Thymus (tissue), 11 donors: ENCODE results near the gene C13orf46. TPM values are rescaled to one million over a fixed set of nuclear protein-coding genes. Genes with fewer than 3 reads are reported as not detected.

Experiments
- DNase-seq, 9 donors: peaks; one replicate each; pipeline ENCODE4 v3.0.0-alpha.2; 2013; ENCODE audit warnings: low spot score in 9 of 9, low read depth in 6 of 9, missing footprints in 1 of 9
- H3K27ac ChIP-seq, 2 donors: one replicate each; pipeline ENCODE4 v1.5.1; 2013; ENCODE audit warnings: control low read depth in 1 of 2, low read depth in 1 of 2, low read length in 1 of 2, mild to moderate bottlenecking in 1 of 2, moderate library complexity in 1 of 2
- H3K27me3 ChIP-seq, 2 donors: one replicate each; pipeline ENCODE4 v1.5.1; 2013; ENCODE audit warnings: low read length in 1 of 2; ENCODE audit not compliant: control insufficient read depth in 2 of 2, insufficient read depth in 1 of 2
- H3K36me3 ChIP-seq, 2 donors: one replicate each; pipeline ENCODE4 v1.5.1; 2013; ENCODE audit warnings: low read length in 1 of 2, mild to moderate bottlenecking in 1 of 2, moderate library complexity in 1 of 2; ENCODE audit not compliant: control insufficient read depth in 2 of 2, insufficient read depth in 2 of 2
- H3K4me1 ChIP-seq, 2 donors: one replicate each; pipeline ENCODE4 v1.5.1; 2013; ENCODE audit warnings: low read length in 2 of 2; ENCODE audit not compliant: control insufficient read depth in 2 of 2, insufficient read depth in 2 of 2
- H3K4me3 ChIP-seq, 2 donors: one replicate each; pipeline ENCODE4 v1.5.1; 2013; ENCODE audit warnings: low read length in 2 of 2, control low read depth in 1 of 2, mild to moderate bottlenecking in 1 of 2
- H3K9me3 ChIP-seq, 2 donors: one replicate each; pipeline ENCODE4 v1.5.1; 2013; ENCODE audit warnings: low read length in 1 of 2, mild to moderate bottlenecking in 1 of 2; ENCODE audit not compliant: control insufficient read depth in 2 of 2, insufficient read depth in 1 of 2
- WGBS: extraction: QIAGEN DNeasy Blood & Tissue Kit; methylation state at CpG from one replicate; pipeline ENCODE4 v1.1.7; 2013; 5-methylcytosine and 5-hydroxymethylcytosine counted together
- polyA plus RNA-seq: library from polyadenylated mRNA; stranded (reverse); fragments of 200-250 nt; gene quantifications from one replicate; pipeline ENCODE4 v1.2.3, GENCODE V29; 2013
- total RNA-seq: library from RNA; stranded (reverse); fragments of 120-200 nt; gene quantifications from one replicate; pipeline ENCODE4 v1.2.4, GENCODE V29; 2013
- donor health status: healthy.

C13orf46 gene
- total and polyA plus RNA-seq, 2 donors: 0.05 to 1.1 TPM

GRCh38 chr13:113931841-113932459, 41.9 kb downstream of the C13orf46 start:
- peaks cover 0 to 1% of the 10 kb centered on the region in 2 donors for H3K9me3 ChIP-seq
- H3K27me3 ChIP-seq: peaks cover 0 to 39% of the 10 kb centered on the region in 2 donors
- WGBS: 95% methylated on average over 16 of the region's 16 CpGs
- no peaks in the 10 kb centered on the region for H3K36me3 ChIP-seq
- DNase-seq: no peak
- H3K4me3 ChIP-seq: no peak overlapping the region
- no peak overlapping the region for H3K27ac ChIP-seq
- no peaks in the 10 kb centered on the region for H3K4me1 ChIP-seq

DNA sequence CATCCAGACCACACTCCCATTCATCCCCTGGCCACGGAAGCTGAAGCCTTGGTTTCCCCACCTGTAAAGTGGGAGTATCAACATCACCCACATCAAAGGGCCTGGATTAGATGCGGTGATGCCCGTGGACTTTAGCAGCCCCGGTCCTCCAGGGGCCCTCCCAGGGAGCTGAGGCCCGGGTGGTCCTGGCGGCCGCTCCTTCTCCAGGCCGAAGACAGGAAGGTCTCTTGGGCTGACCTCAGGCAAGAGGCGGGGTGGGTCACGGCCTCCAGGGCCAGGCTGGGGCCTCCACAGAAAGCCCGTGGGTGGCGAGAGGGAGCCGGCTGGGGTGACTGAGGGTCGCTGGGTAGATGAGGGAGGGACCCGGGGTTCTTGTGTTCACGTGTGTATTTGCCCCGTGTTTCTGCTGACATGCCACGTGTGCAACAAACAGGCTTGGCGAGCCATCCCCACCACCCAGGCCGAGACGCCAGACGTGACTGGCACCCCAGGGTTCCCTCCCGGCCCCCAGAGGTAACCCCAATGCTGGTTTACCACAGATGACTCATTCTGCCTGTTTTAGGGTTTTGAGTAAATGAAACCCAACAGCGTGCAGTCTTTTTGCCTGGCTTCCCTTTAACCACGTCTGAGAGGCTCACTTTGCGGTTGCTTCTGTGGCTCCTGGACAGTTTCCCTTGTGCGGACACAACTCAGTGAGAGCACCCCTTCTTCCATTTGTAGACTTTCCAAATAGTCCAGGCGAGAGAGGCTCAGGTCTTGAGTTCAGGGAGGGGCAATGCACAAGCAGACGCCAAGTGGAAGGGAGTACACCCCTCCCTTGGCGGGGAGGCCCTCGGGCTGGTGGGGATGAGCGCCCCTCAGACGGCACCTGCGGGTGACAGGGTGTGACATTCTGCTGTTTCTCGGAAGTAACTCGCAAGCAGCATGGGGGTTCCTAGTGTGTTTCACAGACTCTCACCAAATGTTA, 42.9 kb downstream of the C13orf46 start:
- H3K27ac ChIP-seq: no peak overlapping the region
- H3K36me3 ChIP-seq: no peaks in the 10 kb centered on the region
- WGBS: 88% methylated on average over 36 of the region's 36 CpGs
- no peaks in the 10 kb centered on the region for H3K4me1 ChIP-seq
- no peak for DNase-seq
- peaks cover 0 to 34% of the 10 kb centered on the region in 2 donors for H3K27me3 ChIP-seq
- peaks cover 0 to 1% of the 10 kb centered on the region in 2 donors for H3K9me3 ChIP-seq
- no peak overlapping the region for H3K4me3 ChIP-seq

DNA sequence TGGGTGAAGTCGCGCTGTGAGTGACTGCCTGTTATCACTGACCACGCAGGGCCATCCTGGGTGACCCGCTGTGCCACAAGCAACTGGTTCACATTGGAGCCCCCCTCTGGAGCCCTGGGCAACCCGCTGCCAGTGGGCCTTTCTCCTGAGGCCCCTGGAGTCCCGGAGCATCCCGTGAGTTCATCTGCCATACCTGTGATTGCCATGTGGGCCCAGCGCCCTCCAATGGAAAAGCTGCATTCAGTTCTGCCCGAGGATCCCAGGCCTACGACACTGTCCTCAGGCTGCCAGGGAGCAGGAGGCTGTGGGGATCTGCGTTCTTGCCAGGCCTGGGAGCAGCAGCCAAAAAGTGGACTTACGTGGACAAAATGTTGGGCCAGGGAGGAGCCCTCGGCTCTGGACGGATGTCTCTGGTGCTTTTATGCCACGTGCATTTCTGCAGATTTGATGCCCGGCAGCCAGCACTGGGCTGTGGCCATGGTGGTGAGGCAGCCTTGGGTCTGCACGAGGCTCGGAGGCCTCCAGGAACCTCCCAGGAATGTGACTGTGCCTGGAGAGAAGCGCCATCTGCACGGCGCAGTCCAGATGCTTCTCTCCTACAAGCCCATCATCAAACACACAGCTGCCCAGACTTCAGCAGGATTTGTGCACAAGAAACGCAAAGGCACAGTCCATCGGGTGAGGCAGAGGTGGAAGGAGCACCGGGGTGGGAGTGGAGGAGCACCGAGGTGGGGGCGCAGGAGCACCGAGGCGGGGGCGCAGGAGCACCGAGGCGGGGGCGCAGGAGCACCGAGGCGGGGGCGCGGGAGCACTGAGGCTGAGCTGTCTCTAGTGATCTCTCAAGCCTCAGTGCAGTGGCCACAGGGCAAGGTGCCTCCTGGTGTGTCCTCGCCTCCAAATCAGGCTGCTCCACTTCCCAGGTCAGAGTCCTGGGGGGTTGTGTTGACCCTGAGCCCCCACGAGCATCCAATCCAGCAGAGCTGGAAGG, 44.0 kb downstream of the C13orf46 start:
- 96% methylated on average over 38 of the region's 38 CpGs for WGBS
- no peaks in the 10 kb centered on the region for H3K9me3 ChIP-seq
- H3K27me3 ChIP-seq: peaks cover 0 to 28% of the 10 kb centered on the region in 2 donors
- no peaks in the 10 kb centered on the region for H3K4me1 ChIP-seq
- no peaks in the 10 kb centered on the region for H3K36me3 ChIP-seq
- no peak overlapping the region for H3K27ac ChIP-seq
- H3K4me3 ChIP-seq: no peak overlapping the region
- no peak for DNase-seq

DNA sequence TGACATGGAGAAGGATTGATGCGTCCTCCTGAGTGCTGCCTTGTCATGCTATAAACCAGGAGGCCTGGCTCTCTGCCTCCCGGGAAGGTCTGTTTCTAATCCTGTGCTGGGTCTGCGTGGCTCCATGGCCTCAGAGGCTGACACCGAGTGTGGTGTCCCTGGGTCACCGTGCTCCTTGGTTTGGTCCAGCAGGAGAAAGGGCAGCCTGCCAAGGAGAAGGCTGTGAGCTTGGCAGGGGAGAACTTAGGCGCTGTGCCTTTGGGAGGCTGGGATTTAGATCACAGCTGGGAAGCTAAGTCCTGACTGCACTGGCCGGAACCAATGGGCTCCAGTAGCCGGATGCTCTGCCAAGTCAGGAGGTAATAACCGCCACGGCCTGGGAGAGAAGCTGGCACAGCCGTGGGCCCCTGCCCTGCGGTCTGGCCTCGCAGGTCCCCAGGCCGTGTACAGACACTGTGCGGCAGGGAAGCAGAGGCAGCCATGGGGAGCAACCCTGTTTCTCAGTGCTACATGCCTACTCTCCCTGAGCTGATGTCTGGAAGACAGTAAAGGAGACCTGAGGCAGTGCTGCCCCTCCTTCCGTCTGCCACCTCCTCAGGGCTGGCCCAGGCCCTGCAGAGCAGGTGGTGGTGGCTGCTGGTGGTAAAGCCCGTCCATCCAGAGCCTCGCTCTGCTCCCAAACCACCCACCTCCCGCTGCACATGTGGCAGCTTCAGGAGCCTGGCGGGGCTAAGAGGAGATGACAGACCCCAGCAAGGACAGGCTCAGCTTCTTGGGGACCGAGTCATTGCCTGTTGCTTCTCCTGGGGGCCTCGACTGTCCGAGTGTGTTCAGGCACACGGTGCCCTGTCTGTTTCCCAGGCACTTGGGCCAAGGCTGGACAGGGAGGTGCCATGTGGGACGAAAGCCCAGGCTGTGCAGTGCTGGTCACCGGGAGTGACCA, 44.9 kb downstream of the C13orf46 start:
- Histone ChIP-seq H3K27me3 (peaks cover 0 to 20% of the 10 kb centered on the region in 2 donors), H3K9me3 (no peaks in the 10 kb centered on the region), H3K36me3 (no peaks in the 10 kb centered on the region), H3K27ac (no peak overlapping the region), H3K4me3 (no peak overlapping the region), H3K4me1 (no peaks in the 10 kb centered on the region)
- WGBS: 96% methylated on average over 26 of the region's 26 CpGs
- no peak for DNase-seq

DNA sequence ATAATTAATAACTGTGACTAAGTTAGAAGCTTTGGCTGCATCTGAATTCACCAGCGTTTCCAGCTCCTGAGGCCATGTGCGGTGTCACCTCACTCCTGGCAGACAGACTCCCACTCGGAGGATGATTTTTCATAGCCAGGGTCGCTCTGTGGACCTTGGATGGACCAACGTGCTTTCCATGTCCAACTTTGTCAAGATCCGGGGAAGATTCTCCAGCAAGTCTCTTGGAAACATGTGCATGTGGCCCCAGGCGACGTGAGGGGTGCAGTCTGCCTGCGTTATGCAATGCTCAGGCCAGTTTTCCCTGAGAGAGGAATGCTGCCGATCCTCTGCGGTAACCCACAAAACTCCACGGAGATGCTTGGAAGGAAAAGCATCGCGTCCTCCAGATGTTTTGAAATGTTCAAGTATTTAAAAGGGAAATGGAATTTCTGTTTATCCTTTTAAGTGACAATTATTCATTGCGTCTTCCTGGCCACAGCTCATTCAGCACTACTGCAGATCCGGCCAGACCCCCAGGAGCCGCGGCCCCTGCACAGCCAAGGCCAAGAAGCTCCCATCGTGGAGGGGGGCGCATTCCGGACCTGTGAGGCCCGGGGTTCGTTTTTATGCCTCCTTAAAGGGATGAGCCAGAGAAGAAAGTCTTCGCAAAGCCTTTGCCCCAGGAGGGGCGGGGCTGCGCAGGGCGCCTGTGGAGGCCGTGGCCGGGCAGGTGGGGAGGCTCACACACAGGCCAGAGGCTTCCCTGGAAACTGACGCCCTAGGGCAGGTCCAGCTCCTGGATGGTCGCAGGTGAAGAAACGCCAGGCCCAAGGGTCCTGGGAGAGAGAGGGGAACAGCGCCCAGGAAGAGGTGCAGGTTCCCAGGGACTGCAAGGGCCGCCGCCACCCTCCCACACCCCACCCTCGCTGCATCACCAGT, 46.0 kb downstream of the C13orf46 start:
- Histone ChIP-seq H3K27me3 (peaks cover 0 to 21% of the 10 kb centered on the region in 2 donors), H3K9me3 (no peaks in the 10 kb centered on the region), H3K4me3 (no peak overlapping the region), H3K36me3 (no peaks in the 10 kb centered on the region), H3K4me1 (no peaks in the 10 kb centered on the region), H3K27ac (no peak overlapping the region)
- DNase-seq: no peak
- WGBS: 64% methylated on average over 36 of the region's 36 CpGs

DNA sequence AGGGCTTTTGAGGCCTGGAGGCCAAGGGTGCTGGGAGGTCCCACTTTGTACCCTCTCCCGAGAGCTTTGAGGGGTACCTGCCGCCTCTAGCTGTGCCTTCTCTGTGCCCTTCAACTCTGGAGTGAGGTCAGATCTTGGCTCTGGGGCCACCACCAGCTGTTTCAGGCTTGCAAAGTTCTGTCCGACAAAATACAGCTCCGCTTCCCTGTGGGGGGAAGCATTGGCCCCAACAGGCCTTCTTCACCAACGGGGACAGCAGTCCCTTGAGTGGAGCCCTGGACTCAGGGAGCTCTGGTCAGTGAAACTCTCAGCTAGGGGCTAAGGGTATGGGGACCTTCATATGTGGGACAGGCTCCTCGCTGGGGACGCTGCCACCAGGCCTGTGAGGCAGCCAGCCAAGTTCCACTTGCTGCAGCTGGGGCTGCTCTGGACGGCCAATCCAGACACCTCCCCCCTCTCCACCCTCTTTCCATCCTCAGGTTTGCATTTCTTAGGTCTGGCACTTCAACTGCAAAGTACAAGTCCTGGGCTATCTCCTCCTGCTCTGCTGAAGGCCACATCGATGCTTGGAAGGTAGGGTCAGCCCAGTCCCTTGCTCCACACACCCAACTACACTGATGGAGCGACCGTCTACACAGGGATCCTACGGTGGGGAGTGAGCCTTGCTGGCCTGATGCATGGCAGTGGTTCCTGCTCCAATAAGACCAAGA, 46.8 kb downstream of the C13orf46 start:
- WGBS: 93% methylated on average over 12 of the region's 12 CpGs
- H3K36me3 ChIP-seq: no peaks in the 10 kb centered on the region
- peaks cover 1 to 7% of the 10 kb centered on the region in 2 donors for H3K9me3 ChIP-seq
- no peaks in the 10 kb centered on the region for H3K4me1 ChIP-seq
- DNase-seq: no peak
- H3K4me3 ChIP-seq: no peak overlapping the region
- H3K27me3 ChIP-seq: peaks cover 0 to 23% of the 10 kb centered on the region in 2 donors
- no peak overlapping the region for H3K27ac ChIP-seq

GRCh38 chr13:113926301-113926761, 47.5 kb downstream of the C13orf46 start:
- H3K27me3 ChIP-seq: peaks cover 0 to 22% of the 10 kb centered on the region in 2 donors
- H3K4me1 ChIP-seq: no peaks in the 10 kb centered on the region
- H3K27ac ChIP-seq: no peak overlapping the region
- H3K4me3 ChIP-seq: no peak overlapping the region
- peaks cover 1 to 7% of the 10 kb centered on the region in 2 donors for H3K9me3 ChIP-seq
- H3K36me3 ChIP-seq: no peaks in the 10 kb centered on the region
- 94% methylated on average over 16 of the region's 16 CpGs for WGBS
- no peak for DNase-seq
